Activated CD4-positive, CD25-positive, alpha-beta regulatory T cell (primary cell): ENCODE measurements around the gene ADAM33.

ENCODE experiments used
- DNase-seq, 4 experiments: peaks; one replicate each; lab custom pipeline; 2025; lab: John Stamatoyannopoulos, UW

ADAM33 gene

GRCh38 chr20:3645309-3646066, 36.3 kb downstream of the ADAM33 start:
- no peak for DNase-seq

GRCh38 chr20:3640259-3640658, 41.6 kb downstream of the ADAM33 start:
- DNase-seq = no peak

- DNase-seq = no peak
Observed at GRCh38 chr20:3635346-3635745, 46.5 kb downstream of the ADAM33 start.

GRCh38 chr20:3633913-3634478, 47.8 kb downstream of the ADAM33 start:
- no peak for DNase-seq

GRCh38 chr20:3632311-3633004, 49.4 kb downstream of the ADAM33 start:
- no peak for DNase-seq

GRCh38 chr20:3631534-3631933, 50.3 kb downstream of the ADAM33 start:
- DNase-seq = no peak

- DNase-seq = no peak
Observed at GRCh38 chr20:3630429-3630828, 51.4 kb downstream of the ADAM33 start.

- no peak for DNase-seq
Observed at GRCh38 chr20:3629893-3630292, 51.9 kb downstream of the ADAM33 start.

- DNase-seq = no peak
Observed at GRCh38 chr20:3628502-3629314, 53.1 kb downstream of the ADAM33 start.

GRCh38 chr20:3627476-3627875, 54.3 kb downstream of the ADAM33 start:
- DNase-seq = no peak

- DNase-seq = no peak
Observed at GRCh38 chr20:3622406-3622805, 59.4 kb downstream of the ADAM33 start.

- no peak for DNase-seq
Observed at GRCh38 chr20:3621111-3621510, 60.7 kb downstream of the ADAM33 start.
